ENCODE measurements around the gene COMTD1.

GRCh38 chr10:75186310-75186709 is 49.4 kb downstream of the COMTD1 start:
- no peak for TF ChIP-seq JUN (IDR thresholded peaks at IDR 0.05; ENCODE audit: borderline replicate concordance, insufficient read depth, insufficient read length, low read depth)
- TF ChIP-seq CTCF (IDR thresholded peaks at IDR 0.05; ENCODE audit: extremely low read depth in 1 of 2, insufficient read depth in 1 of 2, low read depth in 1 of 2, low read length in 2 of 2) = no peak
- no peak for TF ChIP-seq POLR2A (IDR thresholded peaks at IDR 0.05; ENCODE audit: low read depth, low read length)
- TF ChIP-seq, protein P1, sequence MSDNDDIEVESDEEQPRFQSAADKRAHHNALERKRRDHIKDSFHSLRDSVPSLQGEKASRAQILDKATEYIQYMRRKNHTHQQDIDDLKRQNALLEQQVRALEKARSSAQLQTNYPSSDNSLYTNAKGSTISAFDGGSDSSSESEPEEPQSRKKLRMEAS (IDR thresholded peaks at IDR 0.05; ENCODE audit: insufficient read depth, insufficient read length) = no peak
- no peak for TF ChIP-seq POLR2AphosphoS5 (IDR thresholded peaks at IDR 0.05; ENCODE audit: insufficient read depth, low read depth, low read length)
- TF ChIP-seq EZH2 (IDR thresholded peaks at IDR 0.05; ENCODE audit: borderline replicate concordance, low read depth, low read length, severe bottlenecking) = no peak
- no peak for TF ChIP-seq MYC (IDR thresholded peaks at IDR 0.05; ENCODE audit: low read depth, low read length)
